Activated naive CD4-positive, alpha-beta T cell treated with anti-CD3 and anti-CD28 coated beads, Interleukin-2, amount 10 ng/mL, durations not matched to agents 7 days and 5 days (primary cell): Measurements from ENCODE around the gene GCLM.
"Not testable (repeated sequence)": the region's sequence is repeated elsewhere in the genome, so short reads cannot be mapped to it uniquely, and the experiment has no call there.

Source experiments
- CTCF ChIA-PET: fragments of 350-600 bp; sonication (Branson Sonifier 250); formaldehyde crosslinking; loops from one replicate; lab custom pipeline; 2021; ENCODE audit warnings: antibody characterized with exemption; lab: Charles Lee
- DNase-seq: peaks from one replicate; pipeline ENCODE4 v3.0.0-alpha.2; 2020
- H3K27ac Mint-ChIP-seq: one replicate; pipeline ENCODE4 v1.8.0; 2021; ENCODE audit warnings: mild to moderate bottlenecking, moderate library complexity, mixed read lengths
- H3K27me3 Mint-ChIP-seq: one replicate; pipeline ENCODE4 v1.8.0; 2021; ENCODE audit warnings: mild to moderate bottlenecking, mixed read lengths
- H3K36me3 Mint-ChIP-seq: one replicate; pipeline ENCODE4 v1.8.0; 2021; ENCODE audit warnings: mixed read lengths
- H3K4me1 Mint-ChIP-seq: one replicate; pipeline ENCODE4 v1.8.0; 2021; ENCODE audit warnings: mixed read lengths
- H3K4me3 Mint-ChIP-seq: one replicate; pipeline ENCODE4 v1.8.0; 2021; ENCODE audit warnings: mild to moderate bottlenecking, moderate library complexity, mixed read lengths
- H3K9me3 Mint-ChIP-seq: one replicate; pipeline ENCODE4 v1.8.0; 2021; ENCODE audit warnings: mixed read lengths

Gene GCLM

GRCh38 chr1:93874025-93874651 is 35.1 kb downstream of the GCLM start:
- Mint-ChIP-seq H3K27me3 (no peaks in the 10 kb centered on the region), H3K4me3 (no peak overlapping the region), H3K36me3 (peaks cover 55% of the 10 kb centered on the region), H3K4me1 (peaks cover 36% of the 10 kb centered on the region), H3K9me3 (no peaks in the 10 kb centered on the region), H3K27ac (peak overlapping the region; percentile 5)
- no peak for DNase-seq
- CTCF ChIA-PET, result interaction anchor here (0.8 kb wide), 1 partner anchor 9 kb away, joined by 3 read pairs; no protein-coding TSS in a partner anchor

DNA sequence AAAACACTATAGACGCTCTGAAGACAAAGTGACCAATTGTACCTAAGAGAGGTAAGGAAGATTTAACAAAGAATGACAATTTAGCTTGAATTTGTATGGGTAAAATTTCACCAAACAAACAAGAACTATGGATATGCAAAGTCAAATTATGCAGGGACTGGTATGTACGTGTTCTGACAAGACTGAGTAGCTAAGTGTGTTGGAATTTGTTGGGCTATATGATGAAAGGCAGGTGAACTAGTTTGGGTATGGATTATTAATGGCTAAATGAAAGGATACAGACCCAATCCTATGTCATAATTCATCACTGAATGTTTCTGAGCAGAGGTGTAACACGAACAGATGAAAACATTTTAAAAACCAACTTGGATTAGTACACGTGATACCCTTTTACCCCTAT is 37.9 kb downstream of the GCLM start:
- H3K27ac Mint-ChIP-seq, result no peak overlapping the region
- H3K27me3 Mint-ChIP-seq, result no peaks in the 10 kb centered on the region
- peaks cover 58% of the 10 kb centered on the region for H3K36me3 Mint-ChIP-seq

GRCh38 chr1:93869653-93870052 is 39.6 kb downstream of the GCLM start:
- DNase-seq, result no peak
- Mint-ChIP-seq H3K4me3 (no peak overlapping the region), H3K27me3 (no peaks in the 10 kb centered on the region), H3K4me1 (peaks cover 5% of the 10 kb centered on the region), H3K9me3 (no peaks in the 10 kb centered on the region), H3K27ac (no peak overlapping the region), H3K36me3 (peaks cover 53% of the 10 kb centered on the region)
- CTCF ChIA-PET, result no interaction called here

More for the DNA sequence above, 37.9 kb downstream of the GCLM start:
- Mint-ChIP-seq H3K4me3 (no peak overlapping the region), H3K4me1 (peaks cover 13% of the 10 kb centered on the region), H3K9me3 (no peaks in the 10 kb centered on the region)
- no peak for DNase-seq
- CTCF ChIA-PET, result interaction anchor here (0.9 kb wide), 1 partner anchor 8 kb away, joined by 3 read pairs; no protein-coding TSS in a partner anchor

DNA sequence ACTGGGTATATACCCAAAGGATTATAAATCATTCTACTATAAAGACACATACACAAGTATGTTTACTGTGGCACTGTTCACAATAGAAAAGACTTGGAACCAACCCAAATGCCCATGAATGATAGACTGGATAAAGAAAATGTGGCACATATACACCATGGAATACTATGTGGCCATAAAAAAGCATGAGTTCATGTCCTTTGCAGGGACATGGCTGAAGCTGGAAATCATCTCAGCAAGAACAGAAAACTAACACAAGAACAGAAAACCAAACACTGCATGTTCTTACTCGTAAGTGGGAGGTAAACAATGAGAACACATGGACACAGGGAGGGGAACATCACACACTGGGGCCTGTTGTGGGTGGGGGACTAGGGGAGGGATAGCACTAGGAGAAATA is 40.7 kb downstream of the GCLM start:
- H3K27ac Mint-ChIP-seq, H3K4me1 Mint-ChIP-seq, H3K27me3 Mint-ChIP-seq, DNase-seq, H3K9me3 Mint-ChIP-seq, H3K4me3 Mint-ChIP-seq: not testable (repeated sequence)
- CTCF ChIA-PET, result interaction anchor here (1.1 kb wide), 1 partner anchor 22 kb away, joined by 3 read pairs; no protein-coding TSS in a partner anchor
- H3K36me3 Mint-ChIP-seq, result peaks cover 45% of the 10 kb centered on the region

DNA sequence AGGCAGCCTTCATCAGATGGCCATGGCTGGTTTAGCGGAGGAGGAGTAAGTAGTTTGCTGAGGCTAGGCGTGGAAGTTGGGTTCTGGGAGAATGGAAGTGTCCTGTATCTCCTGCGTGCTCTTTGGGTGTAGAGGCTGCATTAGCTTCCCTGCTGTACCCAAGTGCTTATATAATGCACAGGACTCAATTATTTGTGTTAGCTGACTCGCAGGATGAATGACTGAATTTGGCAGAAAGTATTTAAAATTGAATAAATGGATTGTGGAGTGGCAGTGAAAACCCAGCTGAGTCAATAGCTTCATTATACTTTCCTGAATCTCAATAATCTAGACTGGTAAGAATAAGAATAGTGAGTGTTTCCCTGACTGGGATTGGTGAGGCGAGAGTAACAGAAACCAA is 44.0 kb downstream of the GCLM start:
- H3K27me3 Mint-ChIP-seq, result peaks cover under 1% of the 10 kb centered on the region
- H3K4me1 Mint-ChIP-seq, result no peaks in the 10 kb centered on the region
- DNase-seq, result no peak
- no peak overlapping the region for H3K27ac Mint-ChIP-seq
- CTCF ChIA-PET, result interaction anchor here (1.6 kb wide), 1 partner anchor 9 kb away, joined by 3 read pairs; no protein-coding TSS in a partner anchor
- no peaks in the 10 kb centered on the region for H3K9me3 Mint-ChIP-seq
- peaks cover 28% of the 10 kb centered on the region for H3K36me3 Mint-ChIP-seq
- H3K4me3 Mint-ChIP-seq, result no peak overlapping the region

GRCh38 chr1:93864175-93864574 is 45.1 kb downstream of the GCLM start:
- no peak overlapping the region for H3K4me3 Mint-ChIP-seq
- no peaks in the 10 kb centered on the region for H3K4me1 Mint-ChIP-seq

GRCh38 chr1:93857653-93858052 is 51.6 kb downstream of the GCLM start:
- H3K36me3 Mint-ChIP-seq, CTCF ChIA-PET, H3K4me3 Mint-ChIP-seq, H3K4me1 Mint-ChIP-seq, DNase-seq, H3K9me3 Mint-ChIP-seq, H3K27ac Mint-ChIP-seq: not testable (repeated sequence)
- H3K27me3 Mint-ChIP-seq, result peaks cover 29% of the 10 kb centered on the region

More at GRCh38 chr1:93864175-93864574, 45.1 kb downstream of the GCLM start:
- no peak for DNase-seq
- Mint-ChIP-seq H3K27ac (no peak overlapping the region), H3K27me3 (peaks cover 7% of the 10 kb centered on the region), H3K36me3 (peaks cover 22% of the 10 kb centered on the region), H3K9me3 (no peaks in the 10 kb centered on the region)
- CTCF ChIA-PET, result interaction anchor here (1.6 kb wide), 1 partner anchor 10 kb away, joined by 3 read pairs; no protein-coding TSS in a partner anchor

GRCh38 chr1:93855983-93856382 is 53.2 kb downstream of the GCLM start:
- H3K4me3 Mint-ChIP-seq, CTCF ChIA-PET, DNase-seq, H3K4me1 Mint-ChIP-seq, H3K9me3 Mint-ChIP-seq, H3K36me3 Mint-ChIP-seq, H3K27ac Mint-ChIP-seq: not testable (repeated sequence)
- peaks cover 29% of the 10 kb centered on the region for H3K27me3 Mint-ChIP-seq

DNA sequence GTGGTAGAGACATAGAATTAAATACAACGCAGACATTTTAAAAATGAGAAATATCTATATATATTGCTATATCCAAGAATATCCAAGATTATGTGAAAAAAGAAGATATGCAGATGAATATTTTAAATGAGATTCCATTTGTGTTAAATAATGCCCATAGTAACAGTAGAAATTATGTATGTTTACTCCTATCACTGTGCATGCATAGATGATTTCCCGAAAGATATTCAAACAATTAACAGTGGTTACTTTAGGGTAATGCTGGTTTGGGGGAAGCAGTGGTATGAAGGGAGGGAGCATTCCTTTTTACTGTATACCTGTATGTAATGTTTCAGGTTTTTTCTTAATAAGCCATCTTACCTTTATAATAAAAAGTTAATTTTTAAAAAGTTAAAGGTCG is 55.3 kb downstream of the GCLM start:
- CTCF ChIA-PET, result interaction anchor here (0.8 kb wide), 1 partner anchor 549 kb away, joined by 4 read pairs; no protein-coding TSS in a partner anchor
- Mint-ChIP-seq H3K4me1 (peaks cover 6% of the 10 kb centered on the region), H3K27me3 (peaks cover 31% of the 10 kb centered on the region), H3K27ac (no peak overlapping the region), H3K4me3 (no peak overlapping the region), H3K36me3 (no peaks in the 10 kb centered on the region), H3K9me3 (peaks cover 3% of the 10 kb centered on the region)
- no peak for DNase-seq

DNA sequence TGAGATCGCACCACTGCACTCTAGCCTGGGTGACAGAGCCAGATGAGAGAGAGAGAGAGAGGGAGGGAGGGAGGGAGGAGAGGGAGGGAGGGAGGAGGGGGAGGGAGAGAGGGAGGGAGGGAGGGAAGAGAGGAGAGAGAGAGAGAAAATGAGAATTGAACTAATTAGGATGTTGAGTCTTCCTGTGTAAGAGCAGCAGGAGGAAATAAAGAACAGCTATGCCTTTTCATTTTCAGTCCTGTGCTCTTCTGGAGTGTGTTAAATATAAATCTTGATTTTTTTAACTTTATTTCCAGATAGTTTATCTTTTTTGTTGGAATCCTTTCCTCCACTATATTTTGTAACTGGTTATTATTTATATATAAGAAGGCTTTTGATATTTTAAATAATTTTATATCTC is 57.4 kb downstream of the GCLM start:
- H3K9me3 Mint-ChIP-seq, result peaks cover 3% of the 10 kb centered on the region
- no peak for DNase-seq
- peaks cover 15% of the 10 kb centered on the region for H3K4me1 Mint-ChIP-seq
- H3K36me3 Mint-ChIP-seq, result peaks cover 3% of the 10 kb centered on the region
- peaks cover 32% of the 10 kb centered on the region for H3K27me3 Mint-ChIP-seq
- H3K27ac Mint-ChIP-seq, result no peak overlapping the region
- CTCF ChIA-PET, result interaction anchor here (0.9 to 3.8 kb wide), 5 partner anchors 9 to 415 kb away, joined by 3 to 24 read pairs (median 3); no protein-coding TSS in a partner anchor
- no peak overlapping the region for H3K4me3 Mint-ChIP-seq

GRCh38 chr1:93851327-93851712 is 57.9 kb downstream of the GCLM start:
- CTCF ChIA-PET, result interaction anchor here (0.7 to 3.8 kb wide), 6 partner anchors 8 to 414 kb away, joined by 3 to 24 read pairs (median 3); no protein-coding TSS in a partner anchor
- no peak overlapping the region for H3K4me3 Mint-ChIP-seq

GRCh38 chr1:93850687-93851326 is 58.4 kb downstream of the GCLM start:
- Mint-ChIP-seq H3K4me1 (peaks cover 19% of the 10 kb centered on the region), H3K27me3 (peaks cover 24% of the 10 kb centered on the region)
- H3K9me3 Mint-ChIP-seq, H3K36me3 Mint-ChIP-seq, H3K4me3 Mint-ChIP-seq, H3K27ac Mint-ChIP-seq: not testable (repeated sequence)
- CTCF ChIA-PET, result interaction anchor here (0.7 to 3.8 kb wide), 5 partner anchors 8 to 227 kb away, joined by 3 to 24 read pairs (median 3); no protein-coding TSS in a partner anchor
- DNase-seq, result peak; percentile 74

More at GRCh38 chr1:93851327-93851712, 57.9 kb downstream of the GCLM start:
- no peak for DNase-seq
- Mint-ChIP-seq H3K27ac (no peak overlapping the region), H3K27me3 (peaks cover 27% of the 10 kb centered on the region), H3K36me3 (peaks cover 3% of the 10 kb centered on the region), H3K9me3 (peaks cover 3% of the 10 kb centered on the region), H3K4me1 (peaks cover 15% of the 10 kb centered on the region)

DNA sequence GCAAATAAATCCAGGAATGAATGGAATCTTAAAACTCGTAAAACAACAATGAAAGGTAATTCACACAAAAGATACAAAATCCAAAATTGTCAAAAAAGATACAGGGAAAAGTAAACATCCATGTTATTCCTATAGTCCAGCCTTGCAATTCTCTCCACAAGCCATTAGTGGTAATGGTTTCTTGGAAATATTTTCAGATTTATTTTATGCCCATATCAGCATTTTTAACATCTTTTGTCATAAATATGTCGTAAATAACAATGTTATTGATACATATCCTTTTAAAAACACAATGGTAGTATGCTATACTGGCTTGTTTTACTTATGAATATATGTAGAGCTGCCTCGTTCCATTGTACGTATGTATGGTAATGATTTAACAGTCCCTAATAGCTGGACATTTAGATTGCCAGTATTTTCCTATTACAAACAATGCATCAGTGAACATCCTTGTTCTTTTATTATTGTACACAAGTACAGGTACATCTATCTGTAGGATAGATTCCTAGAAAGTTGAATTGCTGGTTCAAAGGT is 60.8 kb downstream of the GCLM start:
- Mint-ChIP-seq H3K27me3 (peaks cover 19% of the 10 kb centered on the region), H3K4me1 (peaks cover 31% of the 10 kb centered on the region), H3K9me3 (peaks cover 3% of the 10 kb centered on the region), H3K4me3 (peak overlapping the region; percentile 88), H3K36me3 (peaks cover 3% of the 10 kb centered on the region), H3K27ac (peak overlapping the region; percentile 96)
- DNase-seq, result no peak
- CTCF ChIA-PET, result interaction anchor here (3.8 kb wide), 1 partner anchor 218 kb away, joined by 24 read pairs; no protein-coding TSS in a partner anchor

DNA sequence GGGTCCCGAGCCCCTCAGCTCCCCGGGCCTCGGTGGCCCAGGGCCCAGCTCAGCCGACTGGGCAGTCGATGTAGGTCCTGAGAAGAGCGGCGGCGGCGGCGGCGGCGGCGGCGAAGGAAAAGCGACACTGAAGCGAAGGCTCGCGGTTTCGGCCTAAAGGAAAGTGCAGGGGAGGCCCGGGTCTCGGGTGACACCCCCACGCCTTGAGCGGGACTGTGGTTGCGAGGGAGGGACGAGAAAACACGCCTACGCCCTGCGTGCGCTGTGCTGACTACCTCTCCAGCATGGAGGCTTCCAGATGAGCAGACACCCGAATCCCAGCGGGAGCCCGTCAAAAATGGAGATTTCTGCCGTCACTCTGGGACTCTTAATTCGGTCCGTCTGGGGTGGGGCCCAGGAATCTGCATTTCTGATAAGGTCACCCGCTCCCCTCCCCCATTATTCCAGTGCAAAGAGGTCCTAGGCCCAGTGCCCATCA is 61.4 kb downstream of the GCLM start:
- DNase-seq, result peak; percentile 76
- H3K9me3 Mint-ChIP-seq, result peaks cover 3% of the 10 kb centered on the region
- peaks cover 31% of the 10 kb centered on the region for H3K4me1 Mint-ChIP-seq
- H3K27me3 Mint-ChIP-seq, result peaks cover 19% of the 10 kb centered on the region
- CTCF ChIA-PET, result interaction anchor here (0.6 to 3.8 kb wide), 2 partner anchors 31 to 217 kb away, joined by 3 to 24 read pairs; partner anchors contain the start of gene DNTTIP2
- H3K36me3 Mint-ChIP-seq, result peaks cover 3% of the 10 kb centered on the region
- H3K27ac Mint-ChIP-seq, result peak overlapping the region; percentile 96
- peak overlapping the region; percentile 88 for H3K4me3 Mint-ChIP-seq
